SK-N-SH treated with all-trans-retinoic acid at 6 μM for 48 hours (cell line): ENCODE results near the gene KLF18.

Experiments
- ATAC-seq: fragments of 200-7000 bp; cut with Tn5 transposase; 3 replicates; pipeline ENCODE4 v1.9.1; 2020; ENCODE audit warnings: mild to moderate bottlenecking, moderate library complexity
- ARNTL ChIP-seq: fragments of 450-650 bp; formaldehyde crosslinking; IDR thresholded peaks from 2 replicates; pipeline ENCODE4 v1.5.0; 2020; ENCODE audit warnings: low read depth, mild to moderate bottlenecking, moderate library complexity, borderline replicate concordance
- BACH2 ChIP-seq: fragments of 250-450 bp; sonication (Bioruptor Pico); IDR thresholded peaks from 2 replicates; pipeline ENCODE4 v1.9.0; 2021; ENCODE audit warnings: mild to moderate bottlenecking, borderline replicate concordance
- OSR1 ChIP-seq: fragments of 250-450 bp; sonication (Bioruptor Pico); IDR thresholded peaks from 2 replicates; pipeline ENCODE4 v1.8.0; 2022; ENCODE audit warnings: moderate library complexity, mild to moderate bottlenecking, inconsistent platforms
- PPARA ChIP-seq: fragments of 250-450 bp; sonication (Bioruptor Pico); IDR thresholded peaks from 2 replicates; pipeline ENCODE4 v1.5.0; 2020; ENCODE audit warnings: mild to moderate bottlenecking, borderline replicate concordance
- RARB ChIP-seq: fragments of 250-450 bp; sonication (Bioruptor Pico); IDR thresholded peaks from 2 replicates; pipeline ENCODE4 v1.8.0; 2021; ENCODE audit warnings: mild to moderate bottlenecking, moderate library complexity
- TCF4 ChIP-seq: fragments of 250-450 bp; sonication (Bioruptor Pico); IDR thresholded peaks from 2 replicates; pipeline ENCODE4 v1.8.0; 2021; ENCODE audit warnings: mild to moderate bottlenecking, moderate library complexity, borderline replicate concordance
- TOX ChIP-seq: fragments of 250-450 bp; sonication (Bioruptor Pico); IDR thresholded peaks from 2 replicates; pipeline ENCODE4 v1.8.0; 2021; ENCODE audit warnings: mild to moderate bottlenecking, moderate library complexity, borderline replicate concordance
- ZC3H10 ChIP-seq: fragments of 250-450 bp; sonication (Bioruptor Pico); IDR thresholded peaks from 2 replicates; pipeline ENCODE4 v1.5.1; 2021; ENCODE audit warnings: mild to moderate bottlenecking, moderate library complexity
- ZFP3 ChIP-seq: fragments of 250-450 bp; sonication (Bioruptor Pico); IDR thresholded peaks from 2 replicates; pipeline ENCODE4 v1.5.0; 2020; ENCODE audit warnings: mild to moderate bottlenecking, moderate library complexity
- ZNF565 ChIP-seq: fragments of 450-650 bp; formaldehyde crosslinking; conservative IDR thresholded peaks from 2 replicates; pipeline ENCODE4 v1.5.0; 2020; ENCODE audit warnings: low read depth, mild to moderate bottlenecking, moderate library complexity
- ZNF70 ChIP-seq: fragments of 450-650 bp; formaldehyde crosslinking; IDR thresholded peaks from 2 replicates; pipeline ENCODE4 v1.5.0; 2020; ENCODE audit warnings: mild to moderate bottlenecking, moderate library complexity
- ZNF8 ChIP-seq: fragments of 450-650 bp; formaldehyde crosslinking; IDR thresholded peaks from 2 replicates; pipeline ENCODE4 v1.5.0; 2020; ENCODE audit warnings: mild to moderate bottlenecking, moderate library complexity
- TF ChIP-seq, protein P1 (sequence below): fragments of 250-450 bp; sonication (Bioruptor Pico); IDR thresholded peaks from 2 replicates; pipeline ENCODE4 v1.8.0; 2020; ENCODE audit warnings: mild to moderate bottlenecking, moderate library complexity, borderline replicate concordance
- TF ChIP-seq, protein P2 (sequence below): fragments of 250-450 bp; sonication (Bioruptor Pico); IDR thresholded peaks from 2 replicates; pipeline ENCODE4 v1.5.1; 2020; ENCODE audit warnings: low read depth, mild to moderate bottlenecking, moderate library complexity
- TF ChIP-seq, protein P3 (sequence below): fragments of 250-450 bp; sonication (Bioruptor Pico); IDR thresholded peaks from 2 replicates; pipeline ENCODE4 v1.8.0; 2021; ENCODE audit warnings: low read depth, mild to moderate bottlenecking, moderate library complexity, borderline replicate concordance
- TF ChIP-seq, protein P4 (sequence below): fragments of 250-450 bp; sonication (Bioruptor Pico); IDR thresholded peaks from 2 replicates; pipeline ENCODE4 v1.5.1; 2021; ENCODE audit warnings: mild to moderate bottlenecking, moderate library complexity
- TF ChIP-seq, protein P5 (sequence below): fragments of 250-450 bp; sonication (Bioruptor Pico); IDR thresholded peaks from 2 replicates; pipeline ENCODE4 v1.5.0; 2020; ENCODE audit warnings: mild to moderate bottlenecking, moderate library complexity

KLF18 gene

DNA sequence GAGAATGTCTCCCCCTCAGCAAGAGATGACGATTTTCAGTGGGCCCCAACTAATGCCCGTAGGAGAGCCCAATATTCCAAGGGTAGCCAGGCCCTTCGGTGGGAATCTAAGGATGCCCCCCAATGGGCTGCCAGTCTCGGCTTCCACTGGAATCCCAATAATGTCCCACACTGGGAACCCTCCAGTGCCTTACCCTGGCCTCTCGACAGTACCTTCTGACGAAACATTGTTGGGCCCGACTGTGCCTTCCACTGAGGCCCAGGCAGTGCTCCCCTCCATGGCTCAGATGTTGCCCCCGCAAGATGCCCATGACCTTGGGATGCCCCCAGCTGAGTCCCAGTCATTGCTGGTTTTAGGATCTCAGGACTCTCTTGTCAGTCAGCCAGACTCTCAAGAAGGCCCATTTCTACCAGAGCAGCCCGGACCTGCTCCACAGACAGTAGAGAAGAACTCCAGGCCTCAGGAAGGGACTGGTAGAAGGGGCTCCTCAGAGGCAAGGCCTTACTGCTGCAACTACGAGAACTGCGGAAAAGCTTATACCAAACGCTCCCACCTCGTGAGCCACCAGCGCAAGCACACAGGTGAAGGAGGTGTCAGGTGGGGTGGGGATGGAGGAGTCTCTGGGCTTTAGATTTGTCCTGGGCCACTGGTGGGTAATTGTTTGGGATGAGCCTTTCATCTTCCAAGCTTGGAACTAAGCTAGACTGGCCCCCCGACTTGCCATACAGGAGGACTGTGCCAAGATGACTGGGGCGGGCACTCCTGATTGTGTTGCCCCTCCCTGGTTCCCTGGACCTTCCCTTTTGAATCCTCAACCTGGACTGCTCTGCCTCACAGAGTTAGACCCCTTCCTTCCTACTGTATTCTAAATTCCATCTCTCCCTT lies 11.6 kb downstream of the KLF18 start:
- ATAC-seq: no peak
- TF ChIP-seq ZNF565 (CRISPR knock-in tag) (no peak), RARB (CRISPR knock-in tag) (no peak), TCF4 (CRISPR knock-in tag) (no peak)

DNA sequence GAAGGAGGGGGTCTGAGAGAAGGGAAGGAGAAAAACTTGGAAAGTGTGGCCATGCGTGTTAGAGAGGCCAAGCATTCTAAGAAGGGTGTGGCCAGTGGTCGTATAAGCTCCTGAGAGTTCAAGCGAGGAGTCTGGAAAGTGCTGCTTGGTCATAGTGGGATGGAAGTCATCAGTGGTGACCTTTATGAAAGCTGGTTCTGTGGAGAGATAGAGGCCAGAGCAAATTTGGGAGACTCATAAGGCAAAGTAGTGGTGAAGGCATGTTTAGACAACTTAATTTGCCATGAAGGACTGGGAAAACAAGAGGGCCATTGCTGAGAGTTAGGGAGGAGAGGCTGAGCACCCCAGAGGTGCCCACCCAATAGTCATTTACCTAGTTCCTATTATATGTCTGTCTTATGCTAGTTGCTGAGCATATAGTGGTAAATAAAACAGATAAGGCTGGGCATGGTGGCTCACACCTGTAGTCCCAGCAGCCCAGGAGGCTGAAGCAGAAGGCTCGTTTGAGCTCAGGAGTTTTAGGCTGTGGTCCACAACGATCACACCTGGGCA lies 21.0 kb downstream of the KLF18 start:
- ATAC-seq: no peak
- TF ChIP-seq, protein P1, sequence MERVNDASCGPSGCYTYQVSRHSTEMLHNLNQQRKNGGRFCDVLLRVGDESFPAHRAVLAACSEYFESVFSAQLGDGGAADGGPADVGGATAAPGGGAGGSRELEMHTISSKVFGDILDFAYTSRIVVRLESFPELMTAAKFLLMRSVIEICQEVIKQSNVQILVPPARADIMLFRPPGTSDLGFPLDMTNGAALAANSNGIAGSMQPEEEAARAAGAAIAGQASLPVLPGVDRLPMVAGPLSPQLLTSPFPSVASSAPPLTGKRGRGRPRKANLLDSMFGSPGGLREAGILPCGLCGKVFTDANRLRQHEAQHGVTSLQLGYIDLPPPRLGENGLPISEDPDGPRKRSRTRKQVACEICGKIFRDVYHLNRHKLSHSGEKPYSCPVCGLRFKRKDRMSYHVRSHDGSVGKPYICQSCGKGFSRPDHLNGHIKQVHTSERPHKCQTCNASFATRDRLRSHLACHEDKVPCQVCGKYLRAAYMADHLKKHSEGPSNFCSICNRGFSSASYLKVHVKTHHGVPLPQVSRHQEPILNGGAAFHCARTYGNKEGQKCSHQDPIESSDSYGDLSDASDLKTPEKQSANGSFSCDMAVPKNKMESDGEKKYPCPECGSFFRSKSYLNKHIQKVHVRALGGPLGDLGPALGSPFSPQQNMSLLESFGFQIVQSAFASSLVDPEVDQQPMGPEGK (CRISPR knock-in tag): no peak
- TF ChIP-seq, all 23 proteins: peak for 0

DNA sequence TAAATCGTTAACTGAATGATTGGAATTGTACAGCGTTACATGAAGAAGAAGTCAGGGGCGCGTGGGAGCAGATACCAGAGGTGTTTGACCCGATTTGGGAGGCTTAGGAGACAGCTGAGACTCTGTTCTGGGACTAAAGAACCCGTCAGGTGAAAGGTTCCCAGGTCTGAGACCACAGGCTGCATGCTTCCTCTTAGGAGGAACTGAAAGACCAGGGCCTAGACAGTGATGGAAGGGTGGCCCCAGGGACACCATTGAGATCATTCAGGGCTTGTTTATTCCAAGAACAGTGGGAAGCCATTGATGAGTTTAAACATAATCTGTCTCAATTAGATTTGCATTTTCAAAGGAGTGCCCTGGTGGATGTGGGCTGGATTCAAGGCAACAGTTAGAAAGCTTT lies 21.9 kb downstream of the KLF18 start:
- TF ChIP-seq, protein P2, sequence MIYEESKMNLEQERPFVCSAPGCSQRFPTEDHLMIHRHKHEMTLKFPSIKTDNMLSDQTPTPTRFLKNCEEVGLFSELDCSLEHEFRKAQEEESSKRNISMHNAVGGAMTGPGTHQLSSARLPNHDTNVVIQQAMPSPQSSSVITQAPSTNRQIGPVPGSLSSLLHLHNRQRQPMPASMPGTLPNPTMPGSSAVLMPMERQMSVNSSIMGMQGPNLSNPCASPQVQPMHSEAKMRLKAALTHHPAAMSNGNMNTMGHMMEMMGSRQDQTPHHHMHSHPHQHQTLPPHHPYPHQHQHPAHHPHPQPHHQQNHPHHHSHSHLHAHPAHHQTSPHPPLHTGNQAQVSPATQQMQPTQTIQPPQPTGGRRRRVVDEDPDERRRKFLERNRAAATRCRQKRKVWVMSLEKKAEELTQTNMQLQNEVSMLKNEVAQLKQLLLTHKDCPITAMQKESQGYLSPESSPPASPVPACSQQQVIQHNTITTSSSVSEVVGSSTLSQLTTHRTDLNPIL: no peak
- TF ChIP-seq, protein P3, sequence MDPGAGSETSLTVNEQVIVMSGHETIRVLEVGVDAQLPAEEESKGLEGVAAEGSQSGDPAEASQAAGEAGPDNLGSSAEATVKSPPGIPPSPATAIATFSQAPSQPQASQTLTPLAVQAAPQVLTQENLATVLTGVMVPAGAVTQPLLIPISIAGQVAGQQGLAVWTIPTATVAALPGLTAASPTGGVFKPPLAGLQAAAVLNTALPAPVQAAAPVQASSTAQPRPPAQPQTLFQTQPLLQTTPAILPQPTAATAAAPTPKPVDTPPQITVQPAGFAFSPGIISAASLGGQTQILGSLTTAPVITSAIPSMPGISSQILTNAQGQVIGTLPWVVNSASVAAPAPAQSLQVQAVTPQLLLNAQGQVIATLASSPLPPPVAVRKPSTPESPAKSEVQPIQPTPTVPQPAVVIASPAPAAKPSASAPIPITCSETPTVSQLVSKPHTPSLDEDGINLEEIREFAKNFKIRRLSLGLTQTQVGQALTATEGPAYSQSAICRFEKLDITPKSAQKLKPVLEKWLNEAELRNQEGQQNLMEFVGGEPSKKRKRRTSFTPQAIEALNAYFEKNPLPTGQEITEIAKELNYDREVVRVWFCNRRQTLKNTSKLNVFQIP (CRISPR knock-in tag): no peak
- TF ChIP-seq ZNF565 (CRISPR knock-in tag) (no peak), TCF4 (CRISPR knock-in tag) (no peak), BACH2 (CRISPR knock-in tag) (no peak), ZNF70 (CRISPR knock-in tag) (no peak), ZFP3 (no peak), ZNF8 (no peak), TOX (no peak), RARB (CRISPR knock-in tag) (no peak), ZC3H10 (CRISPR knock-in tag) (no peak), ARNTL (CRISPR knock-in tag) (no peak), PPARA (CRISPR knock-in tag) (no peak), OSR1 (CRISPR knock-in tag) (no peak)
- TF ChIP-seq, protein P1 (CRISPR knock-in tag): no peak
- TF ChIP-seq, protein P4, sequence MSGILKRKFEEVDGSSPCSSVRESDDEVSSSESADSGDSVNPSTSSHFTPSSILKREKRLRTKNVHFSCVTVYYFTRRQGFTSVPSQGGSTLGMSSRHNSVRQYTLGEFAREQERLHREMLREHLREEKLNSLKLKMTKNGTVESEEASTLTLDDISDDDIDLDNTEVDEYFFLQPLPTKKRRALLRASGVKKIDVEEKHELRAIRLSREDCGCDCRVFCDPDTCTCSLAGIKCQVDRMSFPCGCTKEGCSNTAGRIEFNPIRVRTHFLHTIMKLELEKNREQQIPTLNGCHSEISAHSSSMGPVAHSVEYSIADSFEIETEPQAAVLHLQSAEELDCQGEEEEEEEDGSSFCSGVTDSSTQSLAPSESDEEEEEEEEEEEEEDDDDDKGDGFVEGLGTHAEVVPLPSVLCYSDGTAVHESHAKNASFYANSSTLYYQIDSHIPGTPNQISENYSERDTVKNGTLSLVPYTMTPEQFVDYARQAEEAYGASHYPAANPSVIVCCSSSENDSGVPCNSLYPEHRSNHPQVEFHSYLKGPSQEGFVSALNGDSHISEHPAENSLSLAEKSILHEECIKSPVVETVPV: no peak
- TF ChIP-seq, protein P5, sequence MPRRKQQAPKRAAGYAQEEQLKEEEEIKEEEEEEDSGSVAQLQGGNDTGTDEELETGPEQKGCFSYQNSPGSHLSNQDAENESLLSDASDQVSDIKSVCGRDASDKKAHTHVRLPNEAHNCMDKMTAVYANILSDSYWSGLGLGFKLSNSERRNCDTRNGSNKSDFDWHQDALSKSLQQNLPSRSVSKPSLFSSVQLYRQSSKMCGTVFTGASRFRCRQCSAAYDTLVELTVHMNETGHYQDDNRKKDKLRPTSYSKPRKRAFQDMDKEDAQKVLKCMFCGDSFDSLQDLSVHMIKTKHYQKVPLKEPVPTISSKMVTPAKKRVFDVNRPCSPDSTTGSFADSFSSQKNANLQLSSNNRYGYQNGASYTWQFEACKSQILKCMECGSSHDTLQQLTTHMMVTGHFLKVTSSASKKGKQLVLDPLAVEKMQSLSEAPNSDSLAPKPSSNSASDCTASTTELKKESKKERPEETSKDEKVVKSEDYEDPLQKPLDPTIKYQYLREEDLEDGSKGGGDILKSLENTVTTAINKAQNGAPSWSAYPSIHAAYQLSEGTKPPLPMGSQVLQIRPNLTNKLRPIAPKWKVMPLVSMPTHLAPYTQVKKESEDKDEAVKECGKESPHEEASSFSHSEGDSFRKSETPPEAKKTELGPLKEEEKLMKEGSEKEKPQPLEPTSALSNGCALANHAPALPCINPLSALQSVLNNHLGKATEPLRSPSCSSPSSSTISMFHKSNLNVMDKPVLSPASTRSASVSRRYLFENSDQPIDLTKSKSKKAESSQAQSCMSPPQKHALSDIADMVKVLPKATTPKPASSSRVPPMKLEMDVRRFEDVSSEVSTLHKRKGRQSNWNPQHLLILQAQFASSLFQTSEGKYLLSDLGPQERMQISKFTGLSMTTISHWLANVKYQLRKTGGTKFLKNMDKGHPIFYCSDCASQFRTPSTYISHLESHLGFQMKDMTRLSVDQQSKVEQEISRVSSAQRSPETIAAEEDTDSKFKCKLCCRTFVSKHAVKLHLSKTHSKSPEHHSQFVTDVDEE: no peak
- ATAC-seq: no peak
